ENCODE measurements around the gene FYB1.
A peak's percentile ranks its signal among the peaks of the same experiment; 100 is the strongest.

FYB1 gene

DNA sequence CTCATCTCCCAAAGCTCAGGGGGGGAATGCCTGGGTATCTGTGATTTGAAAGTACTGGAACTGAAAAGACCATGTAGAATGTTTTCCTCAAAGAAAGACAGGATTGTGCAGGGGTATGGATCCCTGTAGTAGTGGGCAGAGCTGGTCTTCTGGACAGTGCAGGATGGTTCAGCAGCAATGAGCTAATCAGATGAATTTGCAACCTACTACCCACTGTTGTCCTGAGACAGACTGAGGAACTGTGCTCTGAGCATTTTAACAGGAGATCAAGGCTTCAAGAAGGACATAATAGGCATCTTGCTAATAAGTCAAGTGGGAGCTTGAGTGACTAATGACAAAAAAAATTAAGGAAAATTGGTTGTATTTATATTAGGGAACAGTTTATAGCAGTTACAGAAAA lies 61.7 kb downstream of the FYB1 start:
- DNase-seq: no peak

- no peak for DNase-seq
Observed at GRCh38 chr5:39156082-39156481, 63.3 kb downstream of the FYB1 start.

GRCh38 chr5:39151745-39152144 lies 67.6 kb downstream of the FYB1 start:
- no peak for DNase-seq

- DNase-seq: no peak
Observed at GRCh38 chr5:39149966-39150365, 69.4 kb downstream of the FYB1 start.

DNA sequence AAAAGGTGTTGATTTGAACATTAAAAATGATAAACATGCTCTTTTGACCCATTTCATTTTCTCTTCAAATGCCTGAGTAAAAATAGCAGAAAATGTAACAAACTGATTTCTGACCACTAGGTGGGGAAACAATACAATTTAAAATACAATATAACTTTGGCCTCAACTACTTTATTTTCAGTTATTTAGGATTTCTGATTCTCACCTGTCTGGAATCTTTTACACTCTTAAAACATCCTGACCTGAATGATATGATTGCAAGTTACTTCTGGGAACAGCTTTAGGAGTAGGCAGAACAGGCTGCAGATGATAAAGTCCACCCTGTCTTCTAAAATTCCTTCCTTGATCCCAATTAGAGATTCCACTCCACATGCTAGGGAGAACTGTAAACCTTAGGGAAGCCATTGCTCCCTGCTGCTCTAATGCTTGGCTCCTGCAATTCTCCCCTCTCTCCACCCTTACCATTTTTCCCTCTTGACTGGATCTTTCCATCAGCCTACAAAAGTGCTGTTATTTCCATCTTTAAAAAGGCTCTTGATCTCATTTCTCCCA lies 70.3 kb downstream of the FYB1 start:
- no peak for DNase-seq

- DNase-seq: no peak
Observed at GRCh38 chr5:39146831-39147540, 72.4 kb downstream of the FYB1 start.

DNA sequence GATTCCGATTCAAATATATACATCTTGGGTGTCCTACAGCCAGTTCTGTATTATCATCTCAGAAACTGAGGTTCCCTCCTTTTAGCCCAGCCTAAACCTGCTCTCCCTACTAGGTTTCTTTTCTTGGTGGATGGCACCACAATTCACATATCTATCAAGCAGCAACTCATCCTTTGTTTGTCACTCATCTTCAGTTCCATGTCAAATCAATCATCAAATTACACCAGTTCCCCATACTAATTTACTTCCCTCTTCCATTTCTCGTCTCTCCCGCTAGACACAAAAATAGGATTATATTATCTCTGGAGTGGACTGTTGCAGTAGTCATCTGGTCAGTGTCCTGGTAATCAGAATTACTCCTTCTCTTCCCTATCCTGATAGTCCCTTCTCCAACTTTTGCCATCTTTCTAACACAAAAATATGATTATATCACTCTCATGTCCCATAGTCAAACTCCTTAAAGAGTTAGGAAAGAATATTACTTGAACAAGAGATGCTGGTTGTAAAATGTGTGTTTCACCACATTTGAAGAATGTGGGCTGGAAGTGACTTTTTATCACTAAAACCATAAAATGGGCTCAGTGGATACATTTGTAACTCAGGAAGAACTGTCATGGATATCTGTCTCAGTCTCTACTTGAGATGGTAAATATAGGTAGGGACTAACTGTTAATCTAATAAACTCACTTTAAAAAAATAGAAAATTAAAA lies 76.1 kb downstream of the FYB1 start:
- no peak for DNase-seq

DNA sequence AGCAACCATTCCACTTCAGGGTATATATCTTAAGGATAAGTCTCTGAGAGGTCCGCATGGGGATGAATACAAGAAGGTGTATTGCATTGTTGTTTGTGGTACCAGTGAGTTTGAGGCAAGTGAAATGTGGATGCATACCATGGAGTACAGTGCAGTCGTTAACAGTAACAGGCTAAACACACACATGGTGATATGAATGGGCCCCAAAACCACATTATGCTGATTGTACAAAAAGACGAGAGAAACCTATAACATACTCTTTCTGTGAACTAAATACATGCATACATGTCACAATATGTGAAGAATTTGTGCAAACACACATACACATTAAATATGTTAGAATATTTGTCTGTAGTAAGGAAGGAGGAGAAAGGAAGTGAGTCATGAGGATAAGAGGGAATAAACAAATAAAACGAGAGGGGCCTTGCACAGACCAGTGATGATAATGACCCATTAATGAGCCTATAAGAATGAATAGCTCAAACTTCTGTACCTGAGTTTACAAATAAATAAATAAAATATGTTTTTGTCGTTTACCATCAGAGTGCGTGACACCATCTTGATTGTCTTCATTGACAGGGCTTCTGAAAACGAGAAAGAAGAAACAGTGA lies 78.7 kb downstream of the FYB1 start:
- no peak for DNase-seq

GRCh38 chr5:39138892-39139291 lies 80.5 kb downstream of the FYB1 start:
- DNase-seq: no peak

GRCh38 chr5:39137819-39138451 lies 81.4 kb downstream of the FYB1 start:
- DNase-seq: peak; percentile 43

DNA sequence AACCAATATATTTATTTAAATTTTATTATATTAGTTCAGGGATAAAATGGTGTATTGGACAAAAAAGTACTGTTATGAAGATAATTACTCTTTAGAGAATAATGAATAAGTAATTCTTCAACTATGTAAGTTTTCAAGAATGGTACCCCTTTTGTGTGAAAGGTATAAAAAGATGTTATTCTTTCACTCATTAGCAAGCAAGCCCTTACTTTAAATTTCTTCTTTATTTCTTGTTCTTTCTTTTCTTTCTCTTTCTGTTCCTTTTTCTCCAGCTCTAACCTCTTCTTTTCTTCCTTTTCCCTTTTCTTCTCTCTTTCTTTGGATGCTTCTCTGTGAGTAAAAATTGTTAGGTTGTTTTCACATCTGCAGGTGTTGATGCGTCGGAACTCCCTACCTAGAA lies 82.0 kb downstream of the FYB1 start:
- no peak for DNase-seq

- no peak for DNase-seq
Observed at GRCh38 chr5:39132792-39133191, 86.6 kb downstream of the FYB1 start.

DNA sequence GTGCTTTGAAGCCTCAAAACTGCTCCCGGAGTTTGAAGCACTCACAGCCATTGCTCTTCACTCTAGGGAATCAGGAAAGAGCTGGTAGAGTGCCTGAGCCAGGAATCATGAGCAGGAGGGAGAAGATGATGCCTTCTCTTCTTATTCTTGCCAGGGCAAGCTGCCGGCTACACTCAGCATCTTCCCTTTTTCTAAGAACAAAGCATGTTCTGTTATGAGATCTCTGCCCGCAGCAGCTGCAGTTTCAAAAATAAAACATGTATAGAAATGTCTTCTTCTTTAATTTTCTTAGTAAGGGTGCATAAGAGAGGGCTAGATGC lies 87.3 kb downstream of the FYB1 start:
- DNase-seq: no peak

- no peak for DNase-seq
Observed at GRCh38 chr5:39131210-39132127, 87.9 kb downstream of the FYB1 start.

GRCh38 chr5:39130716-39131115 lies 88.6 kb downstream of the FYB1 start:
- no peak for DNase-seq

GRCh38 chr5:39121922-39122321 lies 97.4 kb downstream of the FYB1 start:
- DNase-seq: no peak

GRCh38 chr5:39121315-39121714 lies 98.0 kb downstream of the FYB1 start:
- DNase-seq: no peak

- no peak for DNase-seq
Observed at GRCh38 chr5:39120052-39120420, 99.3 kb downstream of the FYB1 start.

DNA sequence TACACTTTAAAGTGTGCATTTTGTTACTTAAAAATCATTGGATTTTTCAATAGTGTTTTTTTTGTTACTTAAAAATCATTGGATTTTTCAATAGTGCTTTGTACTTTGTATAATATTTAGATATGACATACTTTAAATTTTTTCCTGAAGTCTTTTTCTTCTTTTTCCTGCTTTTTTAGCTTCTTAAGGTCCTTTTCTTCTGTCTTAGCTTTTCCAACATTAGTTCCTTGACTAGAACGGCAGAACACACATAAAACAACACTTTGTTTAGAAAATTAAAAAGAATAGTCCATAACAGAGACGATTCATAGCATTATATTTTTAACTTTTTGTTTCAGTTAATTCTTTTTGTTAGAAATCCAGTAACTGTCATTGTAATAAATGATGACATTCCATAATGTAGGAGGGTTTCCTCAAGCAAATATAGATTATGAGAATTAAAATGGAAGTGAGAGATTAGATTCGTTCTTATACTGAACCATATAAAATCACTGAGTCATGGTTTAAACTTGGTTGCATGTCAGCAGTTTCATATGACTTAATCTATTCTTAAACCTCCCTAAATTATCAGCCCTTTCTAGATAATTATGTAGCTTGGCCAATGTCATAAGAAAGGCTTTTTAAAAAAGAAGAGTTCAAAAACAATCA lies 99.8 kb downstream of the FYB1 start:
- no peak for DNase-seq

GRCh38 chr5:39118638-39119037 lies 100.7 kb downstream of the FYB1 start:
- DNase-seq: no peak

DNA sequence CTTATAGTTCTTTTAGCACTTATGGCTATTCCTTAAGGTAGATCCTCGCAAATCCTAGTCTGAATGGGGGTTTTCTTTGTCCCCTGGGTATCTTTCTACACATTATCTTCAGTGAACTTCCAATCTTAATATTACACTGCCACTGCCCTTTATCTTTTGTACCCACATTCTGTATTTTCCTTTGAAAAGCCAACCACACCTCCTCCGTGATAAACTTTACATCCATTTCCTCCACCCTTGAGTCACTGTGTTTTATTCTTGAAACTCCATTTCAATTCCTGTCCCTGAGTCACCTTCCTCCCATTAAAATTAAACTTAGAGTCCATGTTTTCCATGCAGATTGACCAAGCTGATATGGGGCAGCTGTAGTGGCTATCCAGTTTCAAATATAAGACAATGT lies 102.0 kb downstream of the FYB1 start:
- DNase-seq: no peak
